ENCODE measurements around the gene ZBTB32.

ZBTB32 gene

DNA sequence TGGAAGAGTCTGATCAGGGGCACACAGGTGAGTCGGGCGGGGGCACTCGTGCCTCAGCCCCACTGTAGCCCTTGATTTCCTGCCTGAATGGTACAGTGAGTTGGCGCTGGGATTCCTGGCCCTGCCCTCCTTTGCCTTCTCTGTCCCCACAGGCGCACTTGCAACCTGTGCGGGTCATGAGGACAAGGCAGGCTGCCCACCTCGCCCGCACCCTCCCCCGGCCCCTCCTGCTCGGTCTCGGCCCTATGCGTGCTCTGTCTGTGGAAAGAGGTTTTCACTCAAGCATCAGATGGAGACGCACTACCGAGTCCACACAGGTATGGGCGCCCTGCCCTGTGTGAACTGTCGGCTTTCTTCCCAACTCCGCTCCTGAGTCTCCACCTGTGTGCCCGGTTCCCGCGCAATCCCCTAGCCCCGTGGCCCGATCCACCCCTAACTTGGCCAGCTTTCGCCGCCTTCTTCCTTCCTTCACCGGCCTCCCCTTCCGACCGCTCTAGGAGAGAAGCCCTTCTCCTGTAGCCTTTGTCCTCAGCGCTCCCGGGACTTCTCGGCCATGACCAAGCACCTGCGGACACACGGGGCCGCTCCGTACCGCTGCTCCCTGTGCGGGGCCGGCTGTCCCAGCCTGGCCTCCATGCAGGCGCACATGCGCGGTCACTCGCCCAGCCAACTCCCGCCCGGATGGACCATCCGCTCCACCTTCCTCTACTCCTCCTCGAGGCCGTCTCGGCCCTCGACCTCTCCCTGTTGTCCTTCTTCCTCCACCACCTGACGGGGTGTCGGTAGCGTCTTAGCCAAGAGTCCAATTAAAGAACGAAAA is 11.8 kb downstream of the ZBTB32 start:
- H3K4me1 ChIP-seq, result peaks cover 41 to 68% (median 65%) of the 10 kb centered on the region in 10 experiments
- no peaks in the 10 kb centered on the region for H3K9me3 ChIP-seq (replicated peaks in 1 of 11)
- H3K27ac ChIP-seq, result peak overlapping the region; percentile 27 to 96 (median 93); a peak in 21 of 22 replicates
- H4K20me1 ChIP-seq, result peaks cover 20 to 55% (median 25%) of the 10 kb centered on the region in 11 experiments; a peak in 21 of 22 replicates
- H3K4me3 ChIP-seq, result peak overlapping the region; percentile 73 to 98 (median 90)
- H3K27me3 ChIP-seq, result no peaks in the 10 kb centered on the region
- H3K36me3 ChIP-seq, result peaks cover 8 to 19% (median 17%) of the 10 kb centered on the region in 11 experiments
- no peak for TF ChIP-seq Cebpa-rat (IDR thresholded peaks at IDR 0.05)
- peak overlapping the region; percentile 92 to 98 (median 95) for H3K9ac ChIP-seq
- peak overlapping the region; percentile 91 to 100 (median 98) for H3K4me2 ChIP-seq

DNA sequence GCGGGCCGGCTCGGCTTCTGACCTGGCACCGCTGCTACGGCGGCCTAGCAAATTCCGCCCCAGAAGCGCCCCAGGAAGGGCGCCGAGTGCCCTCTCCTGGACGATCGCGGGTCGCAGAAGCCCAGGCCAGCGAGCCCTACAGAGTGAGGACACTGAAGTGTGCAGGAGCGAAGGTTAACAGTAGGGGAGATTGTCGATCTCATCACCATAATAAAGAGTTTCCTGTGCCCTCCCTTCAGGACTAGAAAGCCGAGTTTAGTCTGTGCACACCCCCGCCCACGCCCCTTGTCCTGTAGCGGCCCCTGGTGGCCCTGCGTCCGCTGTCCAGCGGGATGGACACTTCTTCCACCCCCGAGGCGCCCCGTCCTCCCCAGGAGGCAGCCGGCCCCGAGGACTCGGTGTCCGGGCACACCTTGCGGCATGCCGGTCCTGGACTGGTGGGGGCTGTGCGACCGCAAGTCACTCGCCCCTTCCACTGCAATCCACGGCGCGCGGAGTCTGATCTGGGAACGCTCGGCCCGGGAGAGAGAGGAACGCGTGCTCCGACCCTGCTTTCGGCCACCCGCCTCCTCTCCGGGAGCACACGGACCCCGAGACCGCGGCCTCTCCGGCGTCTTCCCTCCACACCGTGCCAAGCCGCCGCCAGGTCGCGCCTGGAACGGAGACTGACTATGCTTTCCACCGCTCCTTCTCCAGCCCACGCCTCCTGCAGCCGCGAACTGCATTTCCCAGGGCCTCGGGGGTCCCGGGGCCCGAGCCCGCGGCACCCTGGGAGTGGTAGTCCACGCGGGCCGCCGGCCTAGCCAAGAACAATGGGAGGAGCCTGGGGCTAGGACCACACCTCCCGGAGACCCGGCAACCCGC is 12.7 kb downstream of the ZBTB32 start:
- Histone ChIP-seq H3K4me2 (peak overlapping the region; percentile 91 to 100 (median 98)), H3K9ac (peak overlapping the region; percentile 92 to 98 (median 95)), H3K27me3 (no peaks in the 10 kb centered on the region), H3K4me3 (peak overlapping the region; percentile 73 to 98 (median 90)), H3K9me3 (replicated peaks in 1 of 11) (no peaks in the 10 kb centered on the region), H3K27ac (peak overlapping the region; percentile 86 to 96 (median 93)), H3K4me1 (peaks cover 40 to 60% (median 57%) of the 10 kb centered on the region in 10 experiments), H3K36me3 (peaks cover 15 to 27% (median 25%) of the 10 kb centered on the region in 11 experiments), H4K20me1 (peaks cover 28 to 63% (median 34%) of the 10 kb centered on the region in 11 experiments; a peak in 21 of 22 replicates)
- TF ChIP-seq Cebpa-rat (IDR thresholded peaks at IDR 0.05), result no peak

DNA sequence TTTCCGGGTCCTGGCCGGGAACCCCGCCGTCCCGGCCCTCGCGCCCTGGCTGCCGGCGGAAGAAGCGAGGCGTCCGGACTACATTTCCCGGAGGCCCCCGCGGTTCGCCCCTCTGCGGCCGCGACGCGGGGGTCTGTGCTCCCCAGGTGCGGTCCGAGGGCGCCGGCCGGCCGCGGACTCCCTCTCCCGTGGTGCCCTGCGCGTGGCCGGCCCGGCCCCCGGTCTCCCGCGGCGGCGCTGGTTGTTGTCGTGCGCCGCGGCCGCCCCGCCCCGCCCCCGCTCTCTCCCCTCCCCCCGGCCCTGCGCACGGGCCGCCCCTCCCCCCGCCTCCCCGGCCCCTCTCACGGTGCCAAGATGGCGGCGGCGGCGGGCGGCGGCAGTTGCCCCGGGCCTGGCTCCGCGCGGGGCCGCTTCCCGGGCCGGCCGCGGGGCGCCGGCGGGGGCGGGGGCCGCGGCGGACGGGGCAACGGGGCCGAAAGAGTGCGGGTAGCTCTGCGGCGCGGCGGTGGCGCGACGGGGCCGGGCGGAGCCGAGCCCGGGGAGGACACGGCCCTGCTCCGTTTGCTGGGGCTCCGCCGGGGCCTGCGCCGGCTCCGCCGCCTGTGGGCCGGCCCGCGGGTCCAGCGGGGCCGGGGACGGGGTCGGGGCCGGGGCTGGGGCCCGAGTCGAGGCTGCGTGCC is 13.4 kb downstream of the ZBTB32 start, which contains the start of gene KMT2B:
Gene KMT2B (plus strand): TSS at position 339 of the 680 bp plus-strand sequence. CDS start 16 bp downstream, at position 355.
- no peaks in the 10 kb centered on the region for H3K27me3 ChIP-seq
- no peak for TF ChIP-seq Cebpa-rat (IDR thresholded peaks at IDR 0.05)
- H3K27ac ChIP-seq, result peak within 1 kb of the TSS; percentile 86 to 96 (median 93)
- H3K9me3 ChIP-seq (replicated peaks in 1 of 11), result no peaks in the 10 kb centered on the region
- peaks cover 23 to 35% (median 33%) of the 10 kb centered on the region in 11 experiments for H3K36me3 ChIP-seq
- H3K4me1 ChIP-seq, result peaks cover 32 to 52% (median 49%) of the 10 kb centered on the region in 10 experiments
- H3K4me2 ChIP-seq, result peak within 1 kb of the TSS; percentile 92 to 100 (median 98)
- peak within 1 kb of the TSS; percentile 73 to 98 (median 90) for H3K4me3 ChIP-seq
- H3K9ac ChIP-seq, result peak within 1 kb of the TSS; percentile 92 to 98 (median 95)
- H4K20me1 ChIP-seq, result peaks cover 36 to 71% (median 41%) of the 10 kb centered on the region in 11 experiments; a peak in 21 of 22 replicates

DNA sequence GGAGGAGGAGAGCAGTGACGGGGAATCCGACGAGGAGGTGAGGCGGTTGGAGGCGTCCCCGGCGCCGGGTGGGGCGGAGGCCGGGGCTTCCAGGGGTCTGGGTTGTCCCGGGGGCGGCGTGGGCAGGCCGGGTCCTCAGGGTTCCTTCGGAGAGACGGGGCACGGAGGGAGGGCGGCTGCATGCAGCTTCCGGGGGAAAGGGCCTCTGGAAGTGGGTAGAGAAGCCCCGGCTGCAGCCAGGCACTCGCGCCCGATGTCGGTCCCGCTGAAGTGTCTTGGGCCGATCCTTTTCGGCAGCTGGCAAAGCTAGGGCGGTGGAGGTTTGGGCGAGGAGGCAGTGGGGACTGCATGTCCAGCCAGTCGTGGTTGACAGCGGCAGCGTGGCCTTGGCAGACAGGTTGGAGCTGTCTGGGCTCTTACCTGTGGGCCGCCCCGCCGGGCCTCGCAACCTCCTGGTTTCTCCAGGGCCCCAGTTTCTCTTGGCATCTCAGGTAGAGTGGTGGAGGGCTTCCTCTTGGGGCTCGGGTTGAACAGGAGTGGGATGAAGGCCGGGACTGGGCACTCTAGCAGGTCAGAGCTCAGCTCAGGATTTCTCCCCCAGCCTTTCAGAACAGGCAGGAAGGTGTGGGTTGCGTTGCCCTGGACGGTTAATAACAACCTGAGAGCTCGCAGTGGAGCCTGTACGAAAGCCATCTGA is 14.1 kb downstream of the ZBTB32 start:
- Histone ChIP-seq H3K4me3 (peak overlapping the region; percentile 73 to 98 (median 90)), H3K4me2 (peak overlapping the region; percentile 83 to 99 (median 94)), H3K27ac (peak overlapping the region; percentile 86 to 96 (median 93)), H3K4me1 (peaks cover 26 to 45% (median 42%) of the 10 kb centered on the region in 10 experiments), H3K9ac (peak overlapping the region; percentile 92 to 98 (median 95)), H3K36me3 (peaks cover 30 to 42% (median 40%) of the 10 kb centered on the region in 11 experiments), H3K27me3 (no peaks in the 10 kb centered on the region), H3K9me3 (replicated peaks in 1 of 11) (no peaks in the 10 kb centered on the region), H4K20me1 (peaks cover 42 to 73% (median 48%) of the 10 kb centered on the region in 11 experiments; a peak in 21 of 22 replicates)
- no peak for TF ChIP-seq Cebpa-rat (IDR thresholded peaks at IDR 0.05)

DNA sequence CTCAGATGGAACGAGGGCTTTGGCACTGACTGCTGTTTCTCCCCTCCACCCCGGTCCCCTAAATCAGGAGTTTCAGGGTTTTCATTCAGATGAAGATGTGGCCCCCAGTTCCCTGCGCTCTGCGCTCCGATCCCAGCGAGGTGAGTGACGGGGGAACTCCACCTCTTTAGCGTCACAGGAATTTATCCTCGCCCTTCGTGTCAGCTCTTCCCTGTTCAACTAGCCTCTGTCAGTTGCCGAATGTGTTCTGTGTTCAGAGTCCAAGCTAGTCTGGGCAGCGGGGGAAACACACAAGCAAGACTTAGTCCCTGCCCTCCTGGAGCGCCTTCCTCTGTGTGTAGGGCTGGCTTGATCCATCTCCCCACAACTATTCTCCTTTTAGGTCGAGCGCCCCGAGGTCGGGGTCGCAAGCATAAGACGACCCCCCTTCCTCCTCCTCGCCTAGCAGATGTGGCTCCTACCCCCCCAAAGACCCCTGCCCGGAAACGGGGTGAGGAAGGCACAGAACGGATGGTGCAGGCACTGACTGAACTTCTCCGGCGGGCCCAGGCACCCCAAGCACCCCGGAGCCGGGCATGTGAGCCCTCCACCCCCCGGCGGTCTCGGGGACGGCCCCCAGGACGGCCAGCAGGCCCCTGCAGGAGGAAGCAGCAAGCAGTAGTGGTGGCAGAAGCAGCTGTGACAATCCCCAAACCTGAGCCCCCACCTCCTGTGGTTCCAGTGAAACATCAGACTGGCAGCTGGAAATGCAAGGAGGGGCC is 15.2 kb downstream of the ZBTB32 start:
- no peaks in the 10 kb centered on the region for H3K9me3 ChIP-seq (replicated peaks in 1 of 11)
- TF ChIP-seq Cebpa-rat (IDR thresholded peaks at IDR 0.05), result no peak
- peak overlapping the region; percentile 92 to 98 (median 95) for H3K9ac ChIP-seq
- H3K27ac ChIP-seq, result peak overlapping the region in 8 of 11 experiments; percentile 88 to 96 (median 93); a peak in 14 of 22 replicates
- H3K4me1 ChIP-seq, result peaks cover 26 to 35% (median 32%) of the 10 kb centered on the region in 10 experiments
- H3K27me3 ChIP-seq, result no peaks in the 10 kb centered on the region
- peak overlapping the region; percentile 83 to 99 (median 94) for H3K4me2 ChIP-seq
- H4K20me1 ChIP-seq, result peaks cover 52 to 80% (median 59%) of the 10 kb centered on the region in 11 experiments; a peak in 21 of 22 replicates
- H3K36me3 ChIP-seq, result peaks cover 41 to 53% (median 51%) of the 10 kb centered on the region in 11 experiments
- peak overlapping the region; percentile 73 to 98 (median 90) for H3K4me3 ChIP-seq

DNA sequence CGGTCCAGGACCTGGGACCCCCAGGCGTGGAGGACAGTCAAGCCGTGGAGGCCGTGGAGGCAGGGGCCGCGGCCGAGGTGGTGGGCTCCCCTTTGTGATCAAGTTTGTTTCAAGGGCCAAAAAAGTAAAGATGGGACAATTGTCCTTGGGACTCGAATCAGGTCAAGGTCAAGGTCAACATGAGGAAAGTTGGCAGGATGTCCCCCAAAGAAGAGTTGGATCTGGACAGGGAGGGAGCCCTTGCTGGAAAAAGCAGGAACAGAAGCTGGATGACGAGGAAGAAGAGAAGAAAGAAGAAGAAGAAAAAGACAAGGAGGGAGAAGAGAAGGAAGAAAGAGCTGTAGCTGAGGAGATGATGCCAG is 15.8 kb downstream of the ZBTB32 start:
- H3K9me3 ChIP-seq (replicated peaks in 1 of 11), result no peaks in the 10 kb centered on the region
- peak overlapping the region in 6 of 11 experiments; percentile 9 to 95 (median 88); a peak in 7 of 22 replicates for H3K27ac ChIP-seq
- H3K4me3 ChIP-seq, result peak overlapping the region in 2 of 10 experiments; percentile 83 to 90; a peak in 1 of 20 replicates
- no peaks in the 10 kb centered on the region for H3K27me3 ChIP-seq
- peak overlapping the region in 10 of 11 experiments; percentile 93 to 98 (median 95); a peak in 16 of 22 replicates for H3K9ac ChIP-seq
- H4K20me1 ChIP-seq, result peaks cover 53 to 80% (median 65%) of the 10 kb centered on the region in 11 experiments; a peak in 21 of 22 replicates
- peak overlapping the region in 6 of 11 experiments; percentile 83 to 97 (median 94); a peak in 6 of 22 replicates for H3K4me2 ChIP-seq
- H3K36me3 ChIP-seq, result peaks cover 46 to 59% (median 56%) of the 10 kb centered on the region in 11 experiments
- no peak for TF ChIP-seq Cebpa-rat (IDR thresholded peaks at IDR 0.05)
- H3K4me1 ChIP-seq, result peaks cover 24 to 29% (median 27%) of the 10 kb centered on the region in 10 experiments

DNA sequence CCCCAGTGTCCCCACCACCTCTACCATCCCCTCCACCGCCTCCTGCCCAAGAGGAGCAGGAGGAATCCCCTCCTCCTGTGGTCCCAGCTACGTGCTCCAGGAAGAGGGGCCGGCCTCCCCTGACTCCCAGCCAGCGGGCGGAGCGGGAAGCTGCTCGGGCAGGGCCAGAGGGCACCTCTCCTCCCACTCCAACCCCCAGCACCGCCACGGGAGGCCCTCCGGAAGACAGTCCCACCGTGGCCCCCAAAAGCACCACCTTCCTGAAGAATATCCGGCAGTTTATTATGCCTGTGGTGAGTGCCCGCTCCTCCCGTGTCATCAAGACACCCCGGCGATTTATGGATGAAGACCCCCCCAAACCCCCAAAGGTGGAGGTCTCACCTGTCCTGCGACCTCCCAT is 16.3 kb downstream of the ZBTB32 start:
- Histone ChIP-seq H3K4me1 (peaks cover 19 to 24% (median 22%) of the 10 kb centered on the region in 10 experiments), H3K27me3 (no peaks in the 10 kb centered on the region), H4K20me1 (peaks cover 53 to 80% (median 70%) of the 10 kb centered on the region in 11 experiments; a peak in 21 of 22 replicates), H3K4me2 (no peak overlapping the region), H3K4me3 (no peak overlapping the region), H3K27ac (peak overlapping the region in 1 of 11 experiments; percentile 28; a peak in 1 of 22 replicates), H3K36me3 (peaks cover 51 to 64% (median 61%) of the 10 kb centered on the region in 11 experiments), H3K9me3 (replicated peaks in 1 of 11) (no peaks in the 10 kb centered on the region), H3K9ac (no peak overlapping the region)
- no peak for TF ChIP-seq Cebpa-rat (IDR thresholded peaks at IDR 0.05)

All from BLaER1 treated with 17β-estradiol and CSF1 and Interleukin-3, amounts not matched to agents 10 nM and 100 nM (cell line).